ENCODE results near the gene STXBP6.
A peak's percentile ranks its signal among the peaks of the same experiment; 100 is the strongest.

STXBP6 gene

DNA sequence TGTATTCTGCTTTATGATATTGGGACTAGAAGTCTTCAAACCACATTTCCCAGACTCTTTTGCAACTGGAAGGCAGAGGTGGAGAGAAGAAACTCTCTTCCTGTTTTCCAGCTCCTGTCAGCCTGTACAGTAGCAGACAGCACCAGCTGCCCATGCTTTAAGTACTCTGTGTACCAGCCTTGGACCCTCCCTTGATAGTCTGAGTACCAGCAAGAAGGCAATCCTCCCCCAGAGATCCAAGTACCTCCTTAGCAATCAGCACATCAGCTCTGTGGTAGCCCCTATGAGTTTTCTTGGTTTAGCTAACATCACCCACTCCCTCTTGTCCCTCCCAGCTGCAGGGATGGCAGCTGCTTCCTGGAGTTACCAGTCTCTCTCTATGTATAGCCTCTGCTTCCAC lies 56.3 kb downstream of the STXBP6 start:
- Mint-ChIP-seq H3K36me3 (no peaks in the 10 kb centered on the region), H3K27ac (no peak overlapping the region)
- ATAC-seq (replicated peaks): no peak

DNA sequence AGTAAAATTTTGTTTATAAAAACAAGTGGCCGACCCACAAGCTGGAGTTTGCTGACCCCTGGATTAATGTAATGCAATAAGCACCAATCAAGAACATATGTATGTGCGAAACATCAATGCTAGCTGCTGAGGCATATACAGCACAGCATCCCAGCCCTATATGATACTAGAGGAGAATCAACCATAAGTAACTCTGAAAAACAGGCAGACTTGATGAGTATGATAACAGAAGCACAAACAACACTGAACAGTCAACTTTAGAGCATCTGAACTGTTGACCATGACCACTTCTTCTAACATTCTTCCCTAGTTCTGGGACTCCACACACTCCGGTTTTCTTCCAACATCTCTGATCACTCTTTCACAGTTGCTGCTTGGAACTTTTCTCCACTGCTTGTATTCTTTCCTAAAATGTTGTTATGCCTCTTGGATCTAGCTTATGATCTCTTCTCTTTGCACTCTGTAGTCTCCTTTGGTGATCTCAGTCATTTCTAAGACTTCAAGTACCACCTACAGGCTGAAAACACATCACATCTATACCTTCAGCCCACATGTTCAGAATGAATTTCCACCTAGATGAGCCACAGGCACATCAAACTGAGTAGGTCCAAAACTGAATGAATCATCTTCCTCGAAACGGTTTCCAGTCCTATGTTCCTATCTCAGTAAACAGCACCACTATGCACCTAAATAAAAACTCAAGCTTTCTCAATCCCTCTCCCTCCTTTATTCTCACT lies 57.2 kb downstream of the STXBP6 start:
- ATAC-seq (replicated peaks) (no peak), DNase-seq (no peak)
- Mint-ChIP-seq H3K36me3 (no peaks in the 10 kb centered on the region), H3K27me3 (no peaks in the 10 kb centered on the region), H3K9me3 (no peaks in the 10 kb centered on the region), H3K27ac (no peak overlapping the region), H3K4me3 (no peak overlapping the region), H3K4me1 (no peaks in the 10 kb centered on the region)

More for the DNA sequence above, 56.3 kb downstream of the STXBP6 start:
- no peak for DNase-seq
- no peaks in the 10 kb centered on the region for H3K9me3 Mint-ChIP-seq
- no peak overlapping the region for H3K4me3 Mint-ChIP-seq
- no peaks in the 10 kb centered on the region for H3K4me1 Mint-ChIP-seq
- no peaks in the 10 kb centered on the region for H3K27me3 Mint-ChIP-seq

DNA sequence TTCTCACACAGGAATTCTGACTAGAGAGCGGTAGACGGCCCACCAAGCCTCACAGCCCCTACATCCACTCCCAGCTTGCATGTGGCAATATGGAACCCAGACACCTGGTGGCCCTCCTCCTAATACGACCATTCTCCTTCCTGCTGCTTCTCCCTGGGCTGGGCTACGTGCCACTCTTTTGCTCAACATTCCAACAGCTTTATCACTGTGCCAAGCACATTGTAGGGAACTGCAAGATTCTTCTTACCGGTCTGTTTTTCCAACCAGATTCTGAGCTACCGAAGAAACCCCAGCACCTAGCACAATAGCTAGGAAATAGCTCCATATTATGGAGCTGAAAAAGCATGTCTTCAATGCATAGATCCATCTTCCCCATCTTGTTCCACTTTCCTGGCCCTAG lies 58.1 kb downstream of the STXBP6 start:
- DNase-seq (no peak), ATAC-seq (replicated peaks) (no peak)
- H3K27ac Mint-ChIP-seq: no peak overlapping the region
- no peaks in the 10 kb centered on the region for H3K36me3 Mint-ChIP-seq
- H3K9me3 Mint-ChIP-seq: peaks cover 2 to 3% of the 10 kb centered on the region in 2 donors
- H3K27me3 Mint-ChIP-seq: peaks cover 0 to 4% of the 10 kb centered on the region in 2 donors
- no peak overlapping the region for H3K4me3 Mint-ChIP-seq
- H3K4me1 Mint-ChIP-seq: no peaks in the 10 kb centered on the region

DNA sequence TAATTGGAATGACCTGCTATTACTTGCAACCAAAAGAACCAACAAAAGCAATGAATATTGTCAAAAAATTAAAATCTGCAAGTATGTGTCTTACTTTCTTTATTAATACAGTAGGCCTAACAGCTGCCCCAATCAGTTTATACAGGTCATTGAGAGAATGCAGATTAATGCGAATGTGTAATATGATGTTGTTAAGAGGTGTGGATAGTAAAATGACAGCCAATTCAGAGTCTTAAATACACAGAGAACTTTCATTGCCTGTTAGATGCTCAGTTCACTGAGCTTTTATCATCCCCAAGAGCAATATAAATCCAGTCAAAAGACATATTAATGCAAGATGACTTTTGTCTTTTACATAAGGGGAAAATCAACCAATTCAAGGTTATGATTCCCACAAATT lies 58.7 kb downstream of the STXBP6 start:
- Mint-ChIP-seq H3K36me3 (no peaks in the 10 kb centered on the region), H3K27me3 (peaks cover 0 to 4% of the 10 kb centered on the region in 2 donors), H3K9me3 (peaks cover 2 to 3% of the 10 kb centered on the region in 2 donors), H3K4me3 (no peak overlapping the region), H3K27ac (no peak overlapping the region), H3K4me1 (no peaks in the 10 kb centered on the region)
- DNase-seq (no peak), ATAC-seq (replicated peaks) (no peak)

DNA sequence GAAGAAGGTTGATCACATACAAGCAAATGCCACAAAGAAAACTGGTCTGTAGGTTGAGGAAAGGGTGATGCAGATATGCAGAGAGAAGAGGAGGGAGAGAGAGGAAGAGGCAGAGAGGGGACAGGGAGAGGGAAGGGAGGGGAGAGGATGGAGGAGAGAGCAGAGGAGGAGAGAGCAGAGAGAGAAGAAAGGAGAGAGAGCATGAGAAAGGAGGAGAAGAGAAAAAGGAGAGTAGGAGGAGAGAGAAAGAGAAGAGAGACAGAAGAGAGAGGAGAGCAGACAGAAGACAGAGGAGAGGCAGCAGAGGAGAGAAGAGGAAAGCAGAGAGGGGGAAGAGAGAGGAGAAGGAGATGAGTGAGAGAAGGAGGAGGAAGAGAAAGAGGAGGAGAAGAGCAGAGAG lies 59.2 kb downstream of the STXBP6 start:
- Mint-ChIP-seq H3K4me1 (no peaks in the 10 kb centered on the region), H3K9me3 (peaks cover 2 to 3% of the 10 kb centered on the region in 2 donors), H3K36me3 (no peaks in the 10 kb centered on the region), H3K27me3 (peaks cover 0 to 4% of the 10 kb centered on the region in 2 donors), H3K27ac (no peak overlapping the region), H3K4me3 (no peak overlapping the region)
- DNase-seq (no peak), ATAC-seq (replicated peaks) (no peak)

DNA sequence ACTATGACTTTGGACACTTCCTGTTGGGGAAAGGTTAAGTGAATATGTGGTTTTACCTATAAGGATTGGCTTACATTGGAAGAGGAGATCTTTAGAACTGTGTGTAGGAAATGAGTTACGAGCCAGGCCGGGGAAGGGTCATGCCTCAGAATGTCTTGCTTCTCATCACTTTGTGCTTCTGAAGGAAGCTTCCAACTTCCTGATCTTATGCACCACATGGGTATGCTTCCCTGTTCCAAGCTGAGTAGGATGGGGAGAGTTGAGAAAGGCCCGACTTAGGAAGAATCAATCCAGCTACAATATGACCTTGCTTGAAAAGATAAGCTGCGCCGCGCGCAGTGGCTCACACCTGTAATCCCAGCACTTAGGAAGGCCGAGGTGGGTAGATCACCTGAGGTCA lies 59.9 kb downstream of the STXBP6 start:
- Mint-ChIP-seq H3K36me3 (no peaks in the 10 kb centered on the region), H3K9me3 (peaks cover 2 to 3% of the 10 kb centered on the region in 2 donors), H3K27me3 (peaks cover 0 to 4% of the 10 kb centered on the region in 2 donors), H3K27ac (no peak overlapping the region), H3K4me1 (no peaks in the 10 kb centered on the region), H3K4me3 (no peak overlapping the region)
- DNase-seq (no peak), ATAC-seq (replicated peaks) (no peak)

DNA sequence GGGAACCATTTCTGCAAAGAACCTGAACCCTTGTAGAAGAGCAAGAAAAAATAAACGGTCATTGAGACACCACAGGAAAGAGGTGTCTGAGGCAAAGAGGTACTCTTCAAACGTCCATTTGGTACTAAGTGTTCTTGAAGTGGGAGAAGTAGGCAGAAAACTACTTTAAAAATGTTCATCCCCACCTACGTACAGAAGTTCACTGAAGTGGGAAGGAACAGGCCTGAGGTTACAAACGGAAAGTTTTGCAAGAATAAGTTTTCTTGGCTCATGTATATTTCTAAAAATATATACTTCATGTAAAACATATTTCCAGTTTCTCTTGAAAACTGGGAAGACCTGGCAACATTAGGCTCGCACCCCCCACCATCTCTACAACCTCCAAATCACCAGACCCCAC lies 61.2 kb downstream of the STXBP6 start:
- no peak for DNase-seq

DNA sequence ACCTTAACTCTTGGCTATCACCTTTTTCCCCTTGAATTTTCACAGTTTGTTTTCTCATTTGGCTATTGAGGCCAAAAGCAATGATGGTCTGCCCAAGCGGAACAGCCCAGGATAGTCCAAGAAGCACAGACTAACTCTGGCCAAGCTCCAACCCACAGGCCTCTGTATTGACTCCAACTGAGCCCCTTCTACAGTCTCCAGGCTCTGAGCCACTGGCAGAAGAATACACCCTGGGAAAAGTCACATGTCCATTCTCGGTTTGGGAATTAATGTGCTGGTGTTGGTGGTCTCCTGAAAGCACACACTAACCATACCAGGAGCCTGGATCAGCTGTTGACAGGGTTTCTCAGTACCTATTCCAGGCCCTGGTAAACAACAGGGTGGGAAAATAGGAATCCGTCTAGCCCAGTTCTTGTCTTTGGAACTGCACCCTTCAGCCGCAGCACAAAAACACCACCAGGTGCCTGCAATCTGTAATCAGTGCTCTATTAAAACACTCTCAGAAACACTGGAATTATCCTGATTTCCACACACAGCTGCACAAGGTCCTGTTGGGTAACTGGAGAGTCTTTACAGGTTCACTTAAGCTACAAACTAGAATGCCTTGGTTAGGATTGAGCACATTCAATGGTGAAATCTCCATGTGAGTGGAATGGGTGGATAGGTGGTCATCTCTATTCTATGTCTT lies 63.6 kb downstream of the STXBP6 start:
- ATAC-seq (replicated peaks) (no peak), DNase-seq (no peak)
- no peak overlapping the region for H3K4me3 Mint-ChIP-seq
- H3K4me1 Mint-ChIP-seq: no peaks in the 10 kb centered on the region
- H3K27ac Mint-ChIP-seq: no peak overlapping the region
- peaks cover 2 to 3% of the 10 kb centered on the region in 2 donors for H3K9me3 Mint-ChIP-seq
- no peaks in the 10 kb centered on the region for H3K36me3 Mint-ChIP-seq
- peaks cover 4 to 8% of the 10 kb centered on the region in 2 donors for H3K27me3 Mint-ChIP-seq

More for the DNA sequence above, 61.2 kb downstream of the STXBP6 start:
- no peaks in the 10 kb centered on the region for H3K36me3 Mint-ChIP-seq
- peaks cover 0 to 4% of the 10 kb centered on the region in 2 donors for H3K27me3 Mint-ChIP-seq
- no peak overlapping the region for H3K4me3 Mint-ChIP-seq
- ATAC-seq (replicated peaks): no peak
- H3K27ac Mint-ChIP-seq: no peak overlapping the region
- H3K4me1 Mint-ChIP-seq: no peaks in the 10 kb centered on the region
- H3K9me3 Mint-ChIP-seq: peaks cover 2 to 3% of the 10 kb centered on the region in 2 donors

DNA sequence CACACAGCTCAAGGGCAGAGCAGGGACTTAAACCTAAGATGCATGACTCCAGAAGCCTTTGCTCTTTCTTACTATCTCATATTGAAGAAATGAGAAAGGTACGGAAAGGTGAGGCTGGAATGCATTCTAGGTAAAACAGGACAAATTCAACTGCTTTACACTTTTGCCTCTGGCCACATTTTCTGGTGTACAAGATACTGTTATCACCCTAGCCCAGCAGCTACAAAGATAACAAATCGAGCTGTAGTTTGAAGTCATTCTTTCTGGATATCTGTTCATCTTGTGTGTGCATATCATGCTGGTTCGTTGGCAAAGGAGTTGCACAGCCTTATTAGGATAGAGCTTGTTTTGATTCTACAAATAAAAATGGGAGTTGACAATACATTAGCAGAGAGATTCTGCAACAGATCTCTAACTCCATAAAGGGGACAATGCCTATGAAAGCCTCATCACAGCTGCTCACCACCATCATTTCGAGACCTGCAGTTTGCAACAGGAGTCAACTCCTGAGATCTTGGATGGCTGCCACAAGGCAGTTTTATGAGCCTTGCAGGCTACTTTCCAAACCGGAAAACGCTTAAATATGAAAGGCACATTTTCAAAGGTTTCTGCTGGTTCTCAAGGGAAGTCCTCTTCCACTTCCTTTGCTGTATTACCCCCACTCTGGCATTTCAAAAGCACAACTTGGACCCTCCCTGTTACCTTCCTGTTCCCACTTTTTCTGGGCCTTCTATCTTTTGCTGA lies 64.9 kb downstream of the STXBP6 start:
- H3K27me3 Mint-ChIP-seq: peaks cover 4 to 8% of the 10 kb centered on the region in 2 donors
- H3K27ac Mint-ChIP-seq: no peak overlapping the region
- no peaks in the 10 kb centered on the region for H3K36me3 Mint-ChIP-seq
- H3K4me3 Mint-ChIP-seq: no peak overlapping the region
- peaks cover 2 to 3% of the 10 kb centered on the region in 2 donors for H3K9me3 Mint-ChIP-seq
- DNase-seq (no peak), ATAC-seq (replicated peaks) (no peak)
- H3K4me1 Mint-ChIP-seq: no peaks in the 10 kb centered on the region

DNA sequence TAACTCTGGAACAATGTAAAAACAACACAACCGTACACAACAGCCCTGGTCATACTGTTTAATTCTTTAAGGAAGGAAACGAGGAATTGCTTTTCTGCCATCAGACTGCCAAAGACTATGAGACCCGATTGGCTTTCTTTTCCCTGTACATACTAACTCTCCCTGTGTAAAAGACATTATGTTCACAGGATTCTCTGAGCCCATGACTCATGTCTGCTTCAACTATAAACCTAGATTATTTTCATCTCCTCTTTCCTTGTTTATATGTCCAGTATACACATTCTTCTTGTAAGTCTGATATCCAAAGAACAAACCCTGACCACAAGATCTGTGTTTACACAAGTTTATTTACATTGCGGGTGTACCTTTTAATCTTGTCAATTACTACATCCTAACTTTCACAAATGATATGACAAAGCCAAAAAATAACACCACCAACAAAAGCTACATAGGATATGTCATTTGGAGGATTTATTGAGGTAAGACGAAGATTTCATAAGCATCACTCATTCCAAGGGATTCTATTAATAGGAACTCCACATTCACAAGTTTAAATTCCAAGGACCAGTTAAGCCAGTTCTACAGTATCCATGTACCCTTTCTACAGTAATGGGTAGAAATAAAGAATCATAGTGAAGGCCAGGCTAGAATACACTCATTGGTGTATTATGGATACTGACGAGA lies 67.3 kb downstream of the STXBP6 start:
- no peak for ATAC-seq (replicated peaks)
- H3K36me3 Mint-ChIP-seq: no peaks in the 10 kb centered on the region
- H3K4me3 Mint-ChIP-seq: no peak overlapping the region
- H3K9me3 Mint-ChIP-seq: peaks cover 1 to 2% of the 10 kb centered on the region in 2 donors
- DNase-seq: no peak
- H3K27me3 Mint-ChIP-seq: peaks cover 4 to 6% of the 10 kb centered on the region in 2 donors
- no peak overlapping the region for H3K27ac Mint-ChIP-seq
- no peaks in the 10 kb centered on the region for H3K4me1 Mint-ChIP-seq

DNA sequence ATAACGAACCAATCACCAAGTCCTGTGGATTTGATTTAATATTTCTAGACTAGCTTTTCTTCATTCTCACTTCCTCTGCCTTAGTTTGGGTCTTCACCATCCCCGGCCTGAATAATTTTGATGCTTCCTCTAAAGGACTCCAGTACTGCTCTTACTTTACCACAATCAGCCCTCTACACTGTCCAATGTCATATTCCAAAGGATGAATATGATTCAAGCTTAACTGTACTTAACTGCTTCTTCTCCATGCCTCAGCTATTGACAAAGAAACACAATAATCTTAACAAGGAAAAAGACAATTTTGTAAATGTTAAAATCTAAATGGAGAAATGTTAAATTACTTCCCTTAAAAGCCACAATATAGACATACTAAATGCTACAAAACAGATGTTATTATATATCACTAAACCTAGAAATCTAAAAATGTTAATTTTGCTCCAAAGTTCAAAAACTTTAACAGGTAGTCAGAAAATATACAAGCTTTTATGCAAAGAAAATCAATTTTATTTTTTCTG lies 70.2 kb downstream of the STXBP6 start:
- Mint-ChIP-seq H3K36me3 (no peaks in the 10 kb centered on the region), H3K4me3 (no peak overlapping the region), H3K27ac (no peak overlapping the region), H3K4me1 (no peaks in the 10 kb centered on the region), H3K9me3 (no peaks in the 10 kb centered on the region), H3K27me3 (peaks cover 4% of the 10 kb centered on the region in 2 donors)
- peak; percentile 63 to 72 for ATAC-seq (replicated peaks)
- no peak for DNase-seq

DNA sequence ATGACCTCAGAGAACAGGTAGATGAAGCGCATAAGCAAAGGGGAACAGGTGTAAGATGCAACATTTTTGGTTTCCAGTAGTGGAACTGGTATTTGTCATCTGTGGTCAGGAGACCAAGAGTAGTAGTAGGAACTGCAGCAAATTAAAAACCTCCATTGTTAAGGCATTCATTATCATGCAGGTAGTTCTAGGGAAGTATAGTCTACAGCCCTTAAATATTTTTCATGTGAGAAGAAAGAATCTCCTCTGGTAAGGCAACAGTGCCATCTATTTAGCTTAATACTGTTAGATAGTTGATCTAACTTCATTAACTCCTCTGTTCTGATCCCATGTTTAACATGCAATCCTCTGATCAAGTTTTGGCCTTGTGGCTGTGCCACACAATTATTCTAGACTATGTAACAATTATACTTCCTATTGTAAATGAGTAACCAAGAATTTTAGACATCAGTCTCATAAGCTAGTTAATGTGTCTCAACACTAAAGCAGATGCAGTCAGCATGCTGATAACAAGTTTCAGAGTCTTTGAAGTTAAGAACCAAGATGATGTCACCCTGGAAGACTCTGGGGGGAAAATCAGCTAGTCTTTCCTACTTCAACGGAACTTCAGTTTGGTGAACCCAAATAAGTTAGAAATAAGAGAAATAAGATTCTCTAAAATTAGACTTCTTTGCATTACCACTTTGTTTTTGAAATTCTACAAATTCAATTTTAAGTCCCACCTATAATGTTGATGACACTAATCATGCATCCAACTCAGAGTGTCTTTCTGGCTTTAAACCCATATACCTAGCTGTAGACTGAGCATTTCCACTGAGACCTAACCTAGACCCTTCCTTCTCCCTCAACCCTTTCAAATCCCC lies 70.9 kb downstream of the STXBP6 start:
- DNase-seq (no peak), ATAC-seq (replicated peaks) (peak; percentile 64 to 67)
- no peaks in the 10 kb centered on the region for H3K9me3 Mint-ChIP-seq
- H3K4me1 Mint-ChIP-seq: no peaks in the 10 kb centered on the region
- H3K27ac Mint-ChIP-seq: no peak overlapping the region
- no peak overlapping the region for H3K4me3 Mint-ChIP-seq
- no peaks in the 10 kb centered on the region for H3K36me3 Mint-ChIP-seq
- H3K27me3 Mint-ChIP-seq: peaks cover 4% of the 10 kb centered on the region in 2 donors

DNA sequence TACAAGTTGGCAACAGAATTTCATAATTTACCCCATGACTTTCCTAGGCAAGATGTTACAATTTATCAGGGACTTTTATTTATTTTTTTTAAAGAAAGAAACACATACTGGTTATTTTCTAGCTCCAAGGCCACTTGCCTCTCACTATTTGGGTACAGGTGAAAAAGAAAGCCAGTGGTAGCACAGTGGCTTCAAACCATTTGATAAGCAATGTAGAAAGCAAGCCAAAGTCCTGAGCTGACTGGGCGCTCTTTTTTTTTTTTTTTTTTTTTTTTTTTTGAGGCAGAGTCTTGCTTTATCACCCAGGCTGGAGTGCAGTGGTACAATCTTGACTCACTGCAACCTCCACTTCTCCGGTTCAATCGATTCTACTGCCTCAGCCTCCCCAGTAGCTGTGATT lies 73.3 kb downstream of the STXBP6 start:
- Mint-ChIP-seq H3K9me3 (no peaks in the 10 kb centered on the region), H3K36me3 (no peaks in the 10 kb centered on the region), H3K27ac (no peak overlapping the region), H3K4me3 (no peak overlapping the region), H3K4me1 (no peaks in the 10 kb centered on the region), H3K27me3 (no peaks in the 10 kb centered on the region)
- DNase-seq: no peak
- ATAC-seq (replicated peaks): no peak
